Stimulated activated naive CD4-positive, alpha-beta T cell (primary cell): Measurements from ENCODE around the gene DCTN3.

Experiments used
- DNase-seq, 6 experiments: peaks; one replicate each; lab custom pipeline; 2025; lab: John Stamatoyannopoulos, UW

Gene DCTN3

DNA sequence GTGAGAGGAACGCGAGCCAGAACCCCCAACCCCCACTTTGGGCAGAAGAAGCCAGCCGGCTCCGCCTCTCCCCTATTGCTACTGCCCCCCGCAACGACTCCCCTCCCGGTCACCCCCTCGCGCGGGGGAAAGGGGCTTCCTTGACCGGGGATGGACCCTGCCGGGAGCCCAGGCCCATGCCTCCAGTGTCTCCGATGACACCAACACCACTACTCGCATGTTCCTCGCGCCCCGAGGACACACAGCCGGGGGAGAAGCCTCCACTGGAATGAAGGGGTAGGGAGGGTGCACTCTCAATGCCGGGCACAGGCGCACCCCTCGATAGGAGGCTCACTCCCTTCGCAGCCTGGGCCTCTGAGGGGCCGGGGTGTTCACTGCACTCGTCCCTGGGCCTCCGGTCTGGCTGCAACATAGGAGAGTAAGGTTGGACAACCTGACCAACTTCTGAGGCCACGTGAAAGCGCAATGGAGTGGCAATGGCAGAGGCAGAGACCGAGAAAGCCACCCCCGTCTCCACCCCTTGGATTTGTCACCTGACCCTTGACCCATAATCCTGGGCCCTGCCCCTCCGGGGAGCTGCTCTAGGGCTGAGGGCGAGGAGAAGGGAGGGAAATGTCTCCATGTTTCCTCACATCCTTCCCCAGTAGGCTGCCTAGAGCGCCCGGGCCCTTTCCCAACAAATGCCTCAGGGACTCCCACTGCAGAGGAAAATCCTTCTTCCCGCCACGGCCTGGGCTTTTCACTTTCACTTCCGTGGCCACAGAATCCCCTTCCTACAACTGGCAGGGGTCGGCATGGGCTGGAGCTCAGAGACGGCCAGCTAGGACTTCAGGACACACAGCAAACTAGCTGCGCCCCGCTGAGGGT lies 29.7 kb downstream of the DCTN3 start:
- peak in 2 of 6 experiments; percentile 9 to 38 for DNase-seq

DNA sequence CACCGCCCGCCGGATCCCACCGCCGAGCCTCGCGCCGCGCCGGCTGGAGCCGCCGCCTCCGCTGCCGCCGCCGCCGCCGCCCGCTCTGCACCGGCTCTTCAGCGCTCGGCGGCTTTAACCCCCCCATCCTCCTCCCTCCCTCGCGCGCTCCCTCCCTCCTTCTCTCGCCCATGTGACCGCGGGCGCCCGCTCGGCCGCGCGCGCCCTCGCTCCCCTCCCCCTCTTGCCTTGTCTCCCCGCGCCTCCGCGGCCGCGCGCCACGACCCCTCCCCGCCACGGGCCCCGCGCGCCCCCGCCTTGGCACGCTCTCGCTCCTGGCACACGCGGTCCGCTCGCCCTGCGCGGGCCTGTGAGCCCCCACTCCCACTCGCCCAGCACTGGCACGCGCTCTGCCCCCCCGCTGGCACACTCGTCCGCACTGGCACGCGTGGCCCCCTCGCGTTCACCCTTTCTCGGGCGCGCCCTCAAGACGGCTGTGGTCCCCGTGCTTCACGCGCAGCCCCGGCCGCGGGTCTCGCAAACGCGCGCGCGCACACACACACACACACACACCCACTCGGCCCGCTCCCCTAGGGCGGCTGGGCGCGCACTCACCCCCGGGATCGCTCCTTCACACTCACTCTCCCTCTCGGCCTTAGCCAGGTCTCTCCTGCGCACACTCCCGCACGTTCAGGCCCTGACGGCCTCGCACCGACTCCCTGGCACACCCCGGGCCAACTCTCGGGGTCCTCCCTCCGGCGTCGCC lies 30.5 kb downstream of the DCTN3 start, which contains the start of gene CNTFR:
Gene CNTFR, minus strand, starts transcription at position 89 of the 745 bp plus-strand sequence. CDS start 20,743 bp downstream, outside the sequence.
- DNase-seq = peak in 1 of 6 experiments; percentile 35

DNA sequence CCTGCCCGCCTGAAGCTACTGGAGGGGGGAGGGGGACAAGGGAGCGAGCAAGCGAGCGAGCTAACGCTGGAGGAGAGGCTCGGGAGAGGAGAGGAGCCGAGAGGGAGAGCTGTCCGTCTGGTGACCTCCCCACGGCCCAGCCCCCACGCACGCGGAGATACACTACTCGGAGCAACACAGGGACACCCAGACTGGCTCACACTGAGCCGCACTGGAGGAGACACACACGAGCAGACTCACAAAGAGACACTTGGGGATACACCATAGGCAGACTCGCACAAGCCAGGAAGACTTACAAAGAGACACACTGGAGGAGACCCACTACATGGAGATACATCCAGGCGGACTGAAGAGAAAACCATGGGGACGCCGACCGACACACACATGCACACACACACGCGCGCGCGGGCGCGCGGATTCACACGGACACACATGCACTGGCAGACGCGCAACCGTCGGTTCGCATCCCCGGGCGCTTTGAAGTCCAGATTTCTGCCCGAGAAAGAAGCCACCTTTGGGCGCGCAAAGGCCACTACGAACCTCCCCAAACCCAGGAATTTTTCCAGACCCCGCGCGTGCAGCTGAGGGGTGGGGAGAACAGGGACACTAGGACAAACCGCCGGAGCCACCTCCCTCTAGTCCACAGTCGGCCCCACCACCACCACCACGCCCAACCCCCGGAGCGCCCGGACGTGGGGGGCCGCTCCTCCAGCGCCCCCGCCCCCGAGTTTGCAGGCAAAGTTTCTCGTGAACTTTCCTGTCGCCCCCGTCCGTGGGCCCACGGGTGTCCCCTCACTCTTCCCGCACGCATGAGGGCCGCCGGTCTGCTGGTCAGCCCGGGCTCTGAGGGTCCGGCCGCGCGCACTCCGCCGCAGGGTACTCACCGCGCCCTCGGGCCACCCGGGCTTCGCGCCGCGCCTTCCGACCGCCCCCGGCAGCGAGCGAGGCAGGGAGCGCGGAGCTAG lies 31.3 kb downstream of the DCTN3 start:
- no peak for DNase-seq

DNA sequence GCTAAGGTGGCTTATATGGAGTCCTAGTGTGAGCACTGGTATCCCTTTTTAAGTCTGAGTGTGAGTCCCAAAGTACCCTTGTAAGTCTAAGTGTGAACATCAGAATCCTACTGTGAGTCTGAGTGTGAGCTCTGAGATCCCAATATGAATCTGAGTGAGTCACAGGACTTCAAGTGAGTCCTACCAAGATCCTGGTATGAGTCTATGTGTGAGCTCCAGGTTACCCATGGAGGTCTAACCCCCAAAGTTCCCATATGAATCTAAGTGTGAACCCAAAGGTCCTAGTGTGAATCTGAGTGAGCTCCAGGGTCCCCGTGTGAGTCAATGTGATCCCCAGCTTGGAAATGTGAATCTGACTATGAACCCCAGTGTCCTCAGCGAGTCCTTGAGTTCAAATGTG lies 33.0 kb downstream of the DCTN3 start:
- DNase-seq = no peak

DNA sequence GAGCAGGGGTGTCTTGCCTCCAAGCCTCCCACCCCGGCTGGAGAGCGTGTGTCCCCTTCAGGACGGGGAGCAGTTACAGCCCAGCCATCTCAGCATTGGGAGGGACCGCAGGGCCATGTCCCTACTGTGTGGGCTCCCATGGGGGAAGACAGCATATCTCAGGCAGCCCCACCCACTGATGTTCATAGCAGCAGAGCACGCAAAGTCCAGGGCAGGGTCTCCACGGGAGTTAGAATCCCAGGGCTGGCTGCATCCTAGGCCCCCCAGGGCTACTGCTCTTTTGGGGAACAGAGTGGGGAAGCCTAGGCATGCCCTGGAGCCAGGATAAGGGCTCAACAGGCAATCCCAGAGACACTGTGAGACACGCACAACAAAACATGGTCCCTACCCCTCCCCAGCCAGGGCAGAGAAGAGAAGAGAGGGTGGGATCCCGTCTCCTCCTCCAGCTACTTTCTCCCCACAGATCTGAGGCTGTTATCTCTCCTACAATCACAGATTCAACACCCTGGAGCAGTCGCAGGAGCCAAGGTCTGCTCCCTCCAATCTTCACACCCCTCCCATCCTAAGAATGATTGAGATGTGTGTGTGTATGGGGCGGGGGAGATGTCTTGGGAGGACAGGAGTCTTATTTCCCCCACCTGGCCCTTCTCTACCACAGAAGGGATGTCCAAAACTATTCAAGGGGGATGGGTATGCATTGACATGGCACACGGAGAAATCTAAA lies 34.2 kb downstream of the DCTN3 start:
- no peak for DNase-seq

DNA sequence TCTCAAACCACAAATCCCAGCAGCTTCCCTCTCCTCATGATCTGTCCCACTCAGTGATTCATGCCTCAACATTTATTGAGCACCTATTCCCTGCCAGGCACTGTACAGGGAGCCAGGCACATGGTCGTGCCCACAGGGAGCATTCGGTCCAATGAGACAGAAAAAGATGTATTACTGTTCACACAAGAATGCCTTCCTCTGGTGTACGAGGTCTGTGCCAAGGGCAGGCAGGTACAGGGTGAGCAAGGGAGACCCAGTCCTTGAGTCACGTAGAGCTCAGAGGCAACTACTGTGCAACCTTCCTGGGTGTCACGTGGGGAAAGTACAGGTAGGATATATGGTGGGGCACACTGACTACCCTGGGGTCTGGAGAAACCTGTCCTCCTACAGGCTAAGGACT lies 35.3 kb downstream of the DCTN3 start:
- DNase-seq = no peak

DNA sequence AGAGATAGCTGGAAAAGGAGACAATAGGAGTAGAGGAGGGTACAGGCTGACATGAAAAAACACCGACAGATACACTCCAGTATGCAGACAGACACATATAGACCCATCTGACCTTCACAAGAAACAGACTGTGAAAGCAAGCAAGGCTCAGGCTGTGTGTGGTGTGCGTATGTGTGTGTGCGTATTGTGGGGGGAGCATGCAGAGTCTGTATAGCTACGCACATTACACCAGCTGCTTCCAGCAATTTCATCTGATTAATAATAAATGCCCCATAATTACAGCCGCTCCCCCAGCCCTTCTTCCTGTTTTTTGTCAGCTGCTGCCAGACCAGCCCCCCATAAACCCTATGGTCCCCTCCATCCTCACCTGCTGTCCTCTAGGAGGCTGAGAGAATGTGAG lies 37.5 kb downstream of the DCTN3 start:
- no peak for DNase-seq

DNA sequence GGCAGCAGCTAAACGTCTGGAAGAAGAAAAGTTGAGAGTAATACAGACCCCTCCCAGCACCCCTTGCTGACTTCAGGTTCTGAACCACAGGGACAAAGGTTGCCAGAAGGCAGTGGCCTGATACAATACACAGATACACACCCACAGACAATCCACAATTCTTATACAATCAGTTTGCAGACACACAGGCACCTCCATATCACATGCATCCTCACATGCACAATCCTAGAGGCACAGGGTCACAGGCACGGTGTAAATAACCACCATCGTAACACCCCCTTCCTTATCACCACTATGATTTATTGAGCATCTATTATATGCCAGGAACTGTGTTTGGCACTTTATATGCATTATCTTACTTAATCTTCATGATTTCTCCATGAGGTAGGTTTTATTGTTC lies 39.0 kb downstream of the DCTN3 start:
- no peak for DNase-seq

DNA sequence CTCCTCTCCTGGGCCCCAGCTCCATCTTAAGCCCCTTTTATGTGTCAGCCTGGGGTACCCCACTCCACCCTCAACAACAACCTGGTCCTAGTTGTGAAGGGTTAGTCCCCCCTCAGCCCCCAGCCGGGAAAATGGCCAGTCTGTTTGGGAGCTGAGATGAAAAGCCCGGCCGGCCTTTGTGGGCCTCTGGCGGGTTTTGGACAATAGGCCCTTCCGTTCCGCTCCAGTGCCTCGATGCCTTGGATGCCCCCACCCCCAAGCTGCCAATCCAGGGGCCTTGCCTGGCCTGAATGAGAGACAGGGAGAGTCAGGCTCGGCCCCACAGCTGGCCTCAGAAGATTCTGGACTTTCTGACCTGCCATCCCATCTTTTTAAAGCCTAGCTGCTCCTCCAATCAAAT lies 39.9 kb downstream of the DCTN3 start:
- DNase-seq = no peak

DNA sequence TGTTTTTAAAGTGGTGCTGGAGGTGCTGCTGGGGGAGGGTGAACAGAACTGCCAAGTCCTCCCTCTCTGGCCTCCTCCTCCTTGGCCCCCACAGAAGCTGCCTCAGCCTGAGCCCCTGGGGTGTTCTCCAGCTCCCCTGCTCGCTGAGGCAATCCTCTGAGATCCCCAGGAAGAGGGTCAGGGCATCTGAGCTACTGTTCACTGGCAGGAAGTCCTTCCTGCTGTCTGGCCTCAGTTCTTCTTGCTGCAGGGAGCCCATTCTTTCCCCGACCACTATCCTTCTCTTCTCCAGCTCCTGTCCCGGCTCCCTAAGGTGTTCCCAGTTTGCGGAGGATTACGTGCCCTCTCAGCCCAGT lies 40.5 kb downstream of the DCTN3 start:
- no peak for DNase-seq

DNA sequence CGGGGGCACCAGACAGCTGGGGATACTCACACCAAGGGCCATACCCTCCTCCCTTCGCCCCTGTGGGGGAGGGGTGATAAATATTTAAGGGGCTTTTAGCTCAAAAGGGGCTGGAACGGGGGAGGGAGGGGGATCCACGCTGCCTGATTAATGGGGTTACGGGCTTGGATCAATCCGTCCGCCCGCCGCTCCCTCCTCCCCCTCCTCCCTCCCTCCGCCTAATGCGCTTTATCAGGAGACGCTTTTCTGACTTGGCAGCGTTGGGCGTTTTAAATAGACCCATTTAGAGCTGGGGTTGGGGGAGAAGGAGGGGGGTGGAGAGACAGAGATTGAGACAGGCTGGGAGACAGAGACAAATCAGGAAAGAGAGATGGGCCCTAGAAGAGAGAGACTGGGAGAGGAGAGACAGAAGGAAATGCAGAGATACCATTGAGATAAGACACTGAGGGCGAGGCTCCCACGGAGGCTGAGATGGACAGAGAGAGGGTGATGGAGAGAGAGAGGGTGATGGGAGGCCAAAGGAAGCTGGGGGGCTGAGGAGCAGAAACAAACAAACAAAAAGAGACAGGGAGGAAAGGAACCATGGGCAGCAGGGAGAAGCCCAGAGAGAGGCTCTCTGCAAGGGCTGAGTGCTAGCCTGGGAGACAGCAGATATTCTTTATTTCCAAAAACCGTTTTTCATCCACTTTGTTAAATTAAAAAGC lies 41.0 kb downstream of the DCTN3 start:
- no peak for DNase-seq

DNA sequence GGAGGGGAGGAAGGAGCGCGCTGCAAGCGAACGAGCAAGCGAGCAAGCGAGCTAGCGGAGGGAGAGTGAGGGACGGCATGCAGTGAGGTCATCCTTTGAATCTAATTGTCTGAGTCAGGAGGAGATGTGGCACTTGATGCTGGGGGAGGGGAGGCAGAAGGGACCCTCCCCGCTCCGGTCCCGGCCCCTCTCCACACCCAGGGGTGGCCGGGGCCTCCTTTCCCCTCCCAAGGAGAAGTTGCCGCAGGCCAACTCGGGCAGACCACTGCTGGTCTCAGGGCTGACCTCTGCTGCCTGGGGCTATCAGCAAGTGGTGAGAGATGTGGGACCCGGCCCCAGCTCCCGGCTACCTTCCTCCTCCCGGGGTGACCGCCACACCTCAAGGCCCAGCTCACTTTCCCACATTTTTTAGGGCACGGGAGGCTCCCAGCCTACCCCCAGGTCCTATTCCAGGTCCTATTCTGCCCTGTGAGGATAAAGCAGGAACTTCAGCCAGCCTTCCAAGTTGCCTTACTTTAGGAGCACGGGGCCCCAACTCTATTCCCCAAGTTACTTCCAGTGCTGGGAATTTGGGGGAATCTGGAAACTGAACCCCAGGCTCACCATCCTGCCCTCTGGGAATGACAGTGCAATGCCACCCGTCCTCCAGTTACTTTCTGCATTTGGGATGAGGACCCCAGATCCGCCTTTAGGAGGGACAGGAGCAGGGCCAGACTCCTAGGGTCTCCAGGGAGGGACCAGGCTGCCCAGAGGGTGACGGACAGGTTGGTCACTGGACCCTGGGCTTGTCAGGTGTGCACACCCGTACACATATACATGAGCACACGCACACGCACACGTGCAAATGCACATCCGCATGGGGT lies 41.8 kb downstream of the DCTN3 start:
- DNase-seq = no peak

DNA sequence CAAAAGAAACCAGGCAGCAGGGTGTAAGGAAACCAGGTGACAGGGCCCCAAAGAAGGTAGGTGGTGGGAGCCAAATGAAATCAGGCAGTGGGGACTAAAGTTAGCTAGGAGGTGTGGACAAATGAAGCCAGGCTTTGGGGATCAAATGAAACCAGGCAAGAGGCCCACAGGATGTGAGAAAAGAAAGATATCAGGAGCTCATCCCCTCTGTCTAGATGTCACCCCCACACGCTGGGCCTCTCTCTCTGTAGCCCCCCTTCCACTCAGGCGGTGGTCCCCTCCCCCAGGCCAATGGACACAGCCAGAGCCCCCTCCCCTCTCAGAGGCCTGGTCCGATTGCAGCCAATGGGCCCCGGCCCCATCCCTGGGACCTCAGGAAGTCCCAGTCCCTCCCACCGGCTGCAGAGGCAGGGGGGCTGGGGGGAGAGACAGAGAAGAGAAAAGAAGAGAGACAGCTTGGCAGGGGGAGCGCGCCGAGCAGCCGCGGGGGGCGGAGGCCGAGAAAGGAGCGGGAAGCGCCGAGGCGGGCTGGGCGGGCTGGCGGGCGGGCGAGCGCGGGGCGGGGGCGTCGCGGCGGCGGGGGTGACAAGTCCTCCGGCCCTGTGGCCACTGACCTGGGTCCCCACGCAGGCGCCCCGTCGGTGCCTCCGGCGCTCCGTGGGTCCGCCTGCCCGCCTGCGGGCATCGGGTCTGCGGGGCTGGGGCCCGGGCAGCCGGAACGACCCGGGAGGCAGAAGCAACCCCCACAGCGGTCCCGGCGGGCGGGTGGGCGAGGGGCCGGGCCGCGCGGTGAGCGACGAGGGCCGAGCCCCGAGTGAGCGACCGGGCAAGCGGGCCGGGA lies 42.7 kb downstream of the DCTN3 start:
- DNase-seq = no peak

DNA sequence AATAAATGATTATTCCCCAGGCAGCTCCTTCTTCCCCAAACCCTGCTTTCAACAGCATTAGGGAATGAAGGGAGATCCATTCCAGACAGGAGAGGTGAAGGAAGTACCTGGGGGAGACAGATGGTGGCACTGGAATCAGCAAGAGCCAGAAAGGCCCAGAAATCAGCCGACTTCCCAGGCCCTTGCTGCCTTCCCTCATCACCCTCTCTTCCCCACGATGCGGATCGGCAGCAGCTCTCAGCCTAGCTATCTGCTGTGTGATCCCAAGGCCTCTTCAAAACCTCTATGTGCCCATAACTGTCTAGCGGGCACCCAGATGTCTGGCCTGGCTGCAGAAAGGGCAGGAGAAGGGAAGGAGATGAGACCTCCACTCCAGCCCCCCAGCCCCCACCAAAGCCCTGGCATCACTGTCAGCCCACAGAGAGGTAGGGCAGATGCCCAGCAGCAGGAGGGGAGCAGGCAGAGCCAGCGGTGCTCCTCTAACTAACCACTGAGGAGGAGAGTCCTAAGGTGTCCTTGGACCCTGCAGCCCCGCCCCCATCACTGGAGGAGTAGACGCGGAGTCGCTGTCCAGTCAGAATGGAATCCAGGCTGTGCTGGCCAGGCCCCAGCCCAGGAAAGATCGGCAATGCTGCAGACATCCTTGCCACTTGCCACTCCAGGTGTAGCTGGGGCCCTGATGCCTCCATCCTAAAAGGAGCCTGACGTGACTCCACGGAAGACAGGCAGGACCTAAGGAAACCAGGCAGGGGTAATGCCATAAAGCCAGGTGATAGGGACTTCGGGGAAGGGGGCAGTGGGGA lies 43.5 kb downstream of the DCTN3 start:
- DNase-seq = no peak

DNA sequence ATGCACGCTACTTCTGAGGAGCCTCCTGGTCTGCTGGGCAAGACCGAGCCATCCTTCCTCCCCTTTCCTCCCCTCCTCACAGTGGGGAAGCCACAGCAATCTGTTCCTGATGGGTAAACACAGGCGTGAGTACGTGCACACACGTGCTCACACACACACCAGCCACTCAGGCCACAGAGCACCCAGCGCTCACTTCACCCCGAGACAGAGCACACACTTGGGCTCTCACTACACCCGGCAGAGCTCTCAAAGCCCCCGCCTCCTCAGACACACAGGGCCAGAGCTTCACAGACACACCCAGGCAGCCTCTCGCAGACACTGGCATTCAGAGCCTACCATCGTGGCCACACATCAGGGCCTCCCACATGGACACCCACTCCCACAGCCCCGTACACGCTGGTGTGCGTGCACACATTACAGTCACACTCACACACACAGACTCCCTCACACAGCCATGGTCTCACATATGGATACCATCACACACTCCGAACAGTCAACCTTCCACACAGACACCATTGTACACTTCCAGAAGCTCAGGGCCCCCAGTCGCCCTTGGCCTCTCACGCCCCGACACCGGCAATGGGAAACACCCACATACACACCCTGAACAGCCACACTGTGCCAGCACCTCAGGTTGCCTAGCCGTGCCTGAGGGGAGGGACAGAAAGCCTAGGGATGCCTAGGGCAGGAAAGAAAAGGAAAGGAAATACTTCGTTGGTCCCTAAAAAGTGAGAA lies 44.3 kb downstream of the DCTN3 start:
- no peak for DNase-seq

DNA sequence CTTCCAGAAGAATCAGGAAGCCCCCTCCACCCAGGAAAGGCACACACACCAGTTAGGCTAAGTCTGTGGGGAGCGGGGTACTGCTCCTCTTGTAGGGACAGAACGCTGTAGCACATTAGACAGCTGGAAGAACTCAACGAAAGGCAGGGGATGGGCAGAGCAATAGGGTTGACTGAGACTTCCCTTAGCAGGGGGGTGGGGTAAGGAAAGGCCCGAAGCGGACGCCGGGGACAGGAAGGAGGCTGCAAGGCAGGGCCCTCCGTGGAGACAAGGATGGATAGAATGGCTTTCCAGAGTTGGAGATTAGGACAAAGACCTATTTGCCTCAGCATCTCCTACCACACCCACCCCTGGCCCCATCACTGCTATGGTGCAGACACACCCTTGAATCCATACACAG lies 45.1 kb downstream of the DCTN3 start:
- DNase-seq = no peak

DNA sequence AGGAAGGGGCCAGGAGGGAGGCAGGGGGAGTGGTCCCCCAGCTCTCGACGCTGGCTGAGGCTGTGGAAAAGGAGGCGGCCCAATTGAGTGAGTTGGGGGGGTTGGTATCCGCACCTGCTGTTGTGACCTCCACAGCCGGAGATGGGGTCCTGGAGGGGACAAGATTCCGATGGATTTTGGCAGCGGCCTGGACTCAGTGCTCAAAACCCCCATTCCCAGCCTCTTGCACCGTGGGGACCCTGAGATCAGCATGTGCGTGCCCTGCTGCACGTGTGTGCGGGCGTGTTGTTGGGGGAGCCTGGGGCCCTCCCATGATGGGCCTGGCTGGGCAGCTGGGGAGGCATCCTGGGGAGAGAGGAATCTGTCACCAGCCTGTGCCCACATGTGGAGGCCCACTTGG lies 45.7 kb downstream of the DCTN3 start:
- no peak for DNase-seq
